GM21529 (cell line): ENCODE results near the gene CCDC141.

Experiments
- ATAC-seq: cut with Tn5 transposase; IDR thresholded peaks from one replicate; pipeline ENCODE4 v1.9.1; 2021; ENCODE audit not compliant: unreplicated experiment

The CCDC141 gene

GRCh38 chr2:178874529-178875240, 175.3 kb downstream of the CCDC141 start:
- no peak for ATAC-seq

DNA sequence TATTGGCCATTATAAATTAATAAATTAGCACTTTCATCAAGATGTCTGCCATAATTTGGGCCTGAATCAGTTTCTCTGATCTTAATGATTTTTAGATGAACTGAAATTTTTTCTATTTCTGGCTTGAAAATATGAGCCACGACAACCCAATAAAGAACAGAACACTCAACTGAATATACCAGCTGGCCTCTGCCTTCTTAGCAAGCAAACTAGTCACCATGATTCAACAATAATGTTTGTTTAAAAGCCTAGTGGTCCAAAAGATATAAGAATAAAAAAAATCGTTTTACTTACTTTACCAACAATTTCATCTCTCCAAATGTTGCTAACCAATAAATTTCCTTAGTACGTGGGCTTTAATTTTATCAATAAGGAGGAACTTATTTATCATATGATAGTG, 176.0 kb downstream of the CCDC141 start:
- no peak for ATAC-seq

DNA sequence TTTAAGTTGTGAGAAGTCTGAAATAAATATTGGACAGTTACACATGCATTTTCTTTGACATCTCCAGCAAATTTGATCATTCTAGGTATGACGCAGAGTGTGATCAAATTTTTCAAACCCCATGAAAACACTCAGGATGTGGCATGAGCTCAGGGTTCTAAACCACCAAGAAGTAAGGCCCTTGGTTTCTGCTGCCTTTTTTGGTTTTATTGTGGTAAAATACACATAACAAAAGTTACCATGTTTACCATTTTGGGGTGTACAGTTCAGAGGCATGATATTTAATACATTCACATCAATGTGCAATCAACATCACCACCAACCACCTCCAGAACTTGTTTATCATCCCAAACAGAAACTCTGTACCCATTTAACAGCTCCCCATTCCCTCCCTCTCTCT, 178.4 kb downstream of the CCDC141 start:
- no peak for ATAC-seq

DNA sequence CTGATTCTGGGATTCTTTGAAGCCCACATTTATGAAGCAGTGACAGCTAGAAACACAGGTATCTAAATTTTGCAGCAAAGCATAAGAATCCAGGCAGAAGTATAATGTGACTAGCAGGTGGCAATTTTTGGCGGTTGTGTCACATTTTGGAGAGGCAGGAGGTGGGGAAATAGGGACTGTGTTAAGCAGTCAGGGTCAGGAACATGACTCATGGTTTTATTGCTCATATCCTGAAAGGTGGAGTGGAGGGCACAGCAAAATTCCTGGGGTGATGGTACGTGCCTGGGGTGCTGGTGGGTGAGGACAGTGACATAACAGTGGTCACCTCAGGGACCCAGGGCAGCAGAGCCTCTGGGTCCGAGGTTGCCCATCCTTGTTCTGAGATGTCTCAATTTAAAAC, 179.2 kb downstream of the CCDC141 start:
- ATAC-seq = no peak

- no peak for ATAC-seq
Measured at GRCh38 chr2:178865999-178866398, 183.9 kb downstream of the CCDC141 start.

DNA sequence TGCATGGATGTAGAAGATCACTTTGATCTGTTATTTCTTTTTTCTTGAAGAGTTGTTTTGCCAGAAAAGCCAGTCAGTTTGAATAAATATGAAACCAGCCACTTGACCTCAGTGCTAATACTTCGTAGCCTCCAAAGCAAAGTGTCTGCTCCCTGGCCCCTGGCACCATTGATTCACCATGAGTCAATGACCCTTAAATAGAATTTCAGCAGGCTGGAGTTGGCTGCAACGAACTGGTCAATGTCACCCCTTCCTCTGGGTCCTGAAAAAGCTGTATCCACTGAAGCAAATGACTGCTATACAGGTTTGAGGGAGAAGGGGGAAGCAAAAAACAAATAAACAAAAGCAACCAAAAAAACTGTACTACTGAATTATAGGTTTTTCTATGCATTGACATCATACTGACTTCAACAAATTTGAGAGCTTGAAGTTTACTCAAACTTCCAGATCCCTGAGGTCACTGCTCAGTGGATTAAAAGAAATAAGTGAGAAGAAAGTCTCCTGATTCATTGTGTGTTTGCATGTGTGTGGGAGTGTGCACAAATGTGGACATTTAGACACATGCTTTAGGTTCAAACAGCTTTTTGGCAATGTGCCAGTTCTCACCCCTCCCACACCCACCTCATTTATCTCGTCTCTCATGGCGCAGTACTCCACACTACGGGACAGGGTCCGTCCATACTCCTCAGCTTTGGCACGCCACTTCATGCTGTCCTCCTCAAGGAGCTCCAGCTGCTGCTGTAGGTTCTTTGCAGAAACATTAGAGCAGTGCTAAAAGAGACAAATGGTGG, 184.6 kb downstream of the CCDC141 start:
- no peak for ATAC-seq

GRCh38 chr2:178863856-178864620, 185.9 kb downstream of the CCDC141 start:
- ATAC-seq = no peak

DNA sequence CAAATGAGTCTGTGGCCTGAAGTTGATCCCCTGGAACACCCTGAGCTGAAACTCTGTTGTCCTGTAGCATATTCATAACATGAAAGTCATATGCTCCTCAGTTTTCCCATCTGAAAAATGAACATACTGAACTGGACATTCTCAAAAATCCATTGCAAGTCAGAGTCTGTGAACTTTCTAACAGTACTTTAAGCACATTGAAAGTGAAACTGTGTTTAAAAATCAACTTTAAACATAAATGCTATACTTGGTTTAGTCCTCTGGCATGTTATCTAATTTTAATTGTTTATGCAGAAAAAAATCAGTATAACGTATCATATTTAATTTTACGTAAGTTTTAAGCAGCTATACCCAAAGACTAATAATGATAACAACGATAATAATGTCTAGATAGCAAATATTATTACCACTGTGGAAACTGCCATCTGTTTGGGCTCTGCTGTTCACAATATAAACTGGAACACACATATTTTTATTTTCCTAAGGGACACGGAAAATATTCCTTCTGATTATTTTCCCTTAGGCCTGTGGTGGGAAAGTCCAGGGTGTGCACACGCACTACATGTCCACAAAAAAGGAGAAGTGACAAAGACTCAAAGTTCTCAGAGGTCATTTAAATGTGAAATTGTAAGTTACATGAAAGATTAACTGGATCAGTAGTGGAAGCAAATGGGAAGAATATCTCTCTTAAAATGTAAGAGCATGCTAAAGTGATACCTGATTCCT, 186.6 kb downstream of the CCDC141 start:
- ATAC-seq = peak; percentile 49

DNA sequence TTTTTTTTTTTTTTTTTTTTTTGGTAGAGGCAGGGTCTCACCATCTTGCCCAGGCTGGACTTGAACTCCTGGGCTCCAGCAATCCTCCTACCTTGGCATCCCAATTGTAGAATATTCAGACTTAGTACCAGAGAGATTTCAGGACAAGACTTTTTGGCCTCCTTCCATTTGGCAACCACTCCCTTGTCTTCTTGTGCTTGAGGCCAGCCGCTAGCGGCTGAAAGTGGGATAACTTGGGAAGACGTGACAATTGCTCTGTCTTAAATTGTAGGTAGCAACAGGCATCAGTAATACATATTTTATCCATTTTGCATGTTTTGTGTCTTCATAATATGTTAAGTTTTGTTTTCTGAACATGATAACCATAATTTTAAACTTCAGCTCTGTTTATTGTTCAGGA, 189.4 kb downstream of the CCDC141 start:
- no peak for ATAC-seq

GRCh38 chr2:178859730-178860129, 190.2 kb downstream of the CCDC141 start:
- ATAC-seq = no peak

DNA sequence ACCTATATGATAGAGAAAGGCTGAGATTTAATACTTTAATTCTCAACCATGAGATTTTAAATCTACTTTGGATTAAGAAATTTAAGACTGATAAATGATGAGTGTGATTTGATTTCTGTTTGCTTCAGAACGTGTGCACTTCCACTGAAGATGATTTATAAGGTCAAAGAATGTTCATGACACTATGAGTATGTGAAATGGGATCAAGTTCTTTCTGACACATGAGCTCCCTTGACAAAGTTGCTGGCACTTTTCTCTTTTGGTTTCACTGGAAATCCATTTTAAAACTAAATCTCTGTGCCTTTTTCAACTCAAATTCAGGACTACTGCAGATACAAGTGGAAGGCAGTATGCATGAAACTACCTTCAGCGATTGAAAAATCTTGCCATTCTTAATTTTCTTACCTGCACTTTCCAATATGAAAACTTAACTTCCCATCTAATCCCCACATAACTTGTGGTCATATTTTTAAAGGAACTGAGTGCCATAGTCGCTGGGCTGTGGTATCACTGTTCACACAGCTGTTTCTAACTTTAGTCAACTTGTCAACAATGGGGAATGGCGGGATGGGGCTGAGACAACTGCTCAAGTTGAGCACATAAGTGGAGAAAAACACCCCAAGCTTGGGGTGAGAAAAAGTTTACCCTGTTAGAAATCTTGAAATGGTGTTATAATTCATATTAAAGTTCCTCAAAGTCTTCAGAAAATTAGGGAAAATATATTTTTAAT, 190.9 kb downstream of the CCDC141 start:
- no peak for ATAC-seq

DNA sequence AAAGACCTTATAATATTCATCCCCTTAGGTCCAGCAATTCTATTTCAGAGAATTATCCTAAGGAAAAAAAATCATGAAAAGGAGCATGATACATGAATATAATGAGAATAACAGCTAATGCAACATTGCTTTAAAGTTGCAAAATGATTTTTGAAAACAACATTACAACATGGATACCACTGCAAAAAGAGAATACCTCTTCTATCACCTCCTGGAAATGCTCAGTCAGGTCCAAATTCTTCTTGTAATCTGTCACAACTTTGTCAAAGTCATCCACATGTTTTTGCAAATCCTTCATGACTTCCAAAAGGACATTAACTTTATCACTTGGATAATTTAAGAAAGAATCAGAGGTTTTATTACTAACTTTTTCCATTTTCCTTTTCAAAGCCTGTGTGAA, 194.8 kb downstream of the CCDC141 start:
- ATAC-seq = no peak

GRCh38 chr2:178848335-178848734, 201.6 kb downstream of the CCDC141 start:
- no peak for ATAC-seq

DNA sequence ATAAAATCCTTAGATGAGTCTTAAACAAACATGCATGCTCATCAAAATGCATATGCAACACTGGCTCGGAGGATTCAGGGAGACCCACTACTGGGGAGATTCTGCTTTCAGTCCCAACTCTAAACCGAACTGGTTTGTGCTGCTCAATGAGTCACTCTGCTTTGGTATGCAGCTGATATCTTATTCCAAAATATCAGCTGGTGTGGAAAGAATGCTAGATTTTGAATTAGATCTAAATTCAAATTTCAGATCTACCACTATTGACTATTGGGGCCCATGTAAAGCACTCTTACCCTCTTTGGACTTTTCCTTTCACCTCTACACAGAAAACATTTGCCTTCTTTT, 203.5 kb downstream of the CCDC141 start:
- ATAC-seq = no peak

GRCh38 chr2:178845566-178846457, 204.1 kb downstream of the CCDC141 start:
- ATAC-seq = no peak

DNA sequence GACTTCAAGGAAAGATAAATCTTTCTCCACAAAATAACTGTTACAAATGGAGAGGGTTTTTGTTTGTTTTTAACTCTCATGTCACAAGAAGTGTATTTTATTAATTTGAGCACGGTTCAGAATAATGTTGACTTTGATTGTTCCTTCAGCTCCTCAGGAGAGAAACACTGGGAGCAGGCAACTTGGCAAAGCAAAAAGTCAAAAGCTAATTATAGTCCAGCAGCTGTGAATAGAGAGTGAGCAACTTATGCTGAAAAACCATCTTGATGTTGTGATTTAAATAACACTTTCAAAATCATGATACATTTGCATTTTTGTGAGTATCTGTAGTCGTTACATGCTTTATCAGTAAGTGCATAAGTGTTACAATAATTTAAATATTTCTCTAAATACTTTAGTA, 205.2 kb downstream of the CCDC141 start:
- ATAC-seq = no peak

- ATAC-seq = no peak
Measured at GRCh38 chr2:178844269-178844668, 205.7 kb downstream of the CCDC141 start.

GRCh38 chr2:178843697-178844096, 206.2 kb downstream of the CCDC141 start:
- ATAC-seq = no peak

DNA sequence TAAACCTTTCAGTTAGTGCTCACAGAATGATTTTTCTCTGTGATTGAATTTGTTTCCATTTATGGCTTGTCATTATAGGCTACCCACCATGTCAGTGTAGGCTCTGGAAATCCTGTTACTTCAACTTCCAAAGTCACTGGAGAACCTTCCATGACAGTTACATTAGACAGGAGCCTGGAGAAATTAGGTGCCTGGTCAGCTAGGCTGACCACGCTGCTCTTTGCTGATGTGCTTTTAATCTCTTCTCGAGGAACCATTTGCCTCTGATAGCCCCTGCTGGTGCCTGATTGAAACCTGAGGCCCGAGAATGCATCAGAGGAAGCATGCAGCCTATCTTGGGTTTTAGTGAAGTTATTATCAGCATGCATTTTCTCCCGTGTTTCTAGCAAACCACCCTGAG, 213.1 kb downstream of the CCDC141 start:
- ATAC-seq = no peak

- ATAC-seq = no peak
Measured at GRCh38 chr2:178834086-178834485, 215.9 kb downstream of the CCDC141 start.
